Hepatocyte (in vitro differentiated cells): ENCODE measurements around the gene ADAMTS19. TPM values are rescaled to one million over a fixed set of nuclear protein-coding genes. Genes with fewer than 3 reads are reported as not detected.

Source experiments
- DNase-seq: peaks from one replicate; pipeline ENCODE4 v3.0.0-alpha.2; 2016; ENCODE audit warnings: low spot score
- H2AFZ ChIP-seq: fragments of 200-600 bp; sonication (generic); 2 replicates; pipeline ENCODE4 v1.6.0; 2016; ENCODE audit warnings: antibody characterized with exemption, mild to moderate bottlenecking
- H3K27ac ChIP-seq: fragments of 200-600 bp; sonication (generic); 2 replicates; pipeline ENCODE4 v1.5.1; 2016; ENCODE audit warnings: mild to moderate bottlenecking
- H3K27me3 ChIP-seq: fragments of 200-600 bp; sonication (generic); 2 replicates; pipeline ENCODE4 v1.6.1; 2016
- H3K36me3 ChIP-seq: fragments of 200-600 bp; sonication (generic); replicated peaks from 2 replicates; pipeline ENCODE4 v1.5.1; 2016; ENCODE audit warnings: low read depth; ENCODE audit not compliant: insufficient read depth
- H3K4me1 ChIP-seq: fragments of 200-600 bp; sonication (generic); 2 replicates; pipeline ENCODE4 v1.5.1; 2016; ENCODE audit warnings: mild to moderate bottlenecking, moderate library complexity; ENCODE audit not compliant: insufficient read depth
- H3K4me2 ChIP-seq: fragments of 200-600 bp; sonication (generic); 2 replicates; pipeline ENCODE4 v1.6.0; 2016
- H3K4me3 ChIP-seq: fragments of 200-600 bp; sonication (generic); 2 replicates; pipeline ENCODE4 v1.5.1; 2016; ENCODE audit warnings: mild to moderate bottlenecking
- H3K79me2 ChIP-seq: fragments of 200-600 bp; sonication (generic); 2 replicates; pipeline ENCODE4 v1.6.0; 2017; ENCODE audit warnings: mild to moderate bottlenecking
- H3K9me2 ChIP-seq: fragments of 200-600 bp; sonication (generic); replicated peaks from 2 replicates; pipeline ENCODE4 v1.6.0; 2017; ENCODE audit warnings: mild to moderate bottlenecking; ENCODE audit not compliant: insufficient read depth
- H3K9me3 ChIP-seq: fragments of 200-600 bp; sonication (generic); 2 replicates; pipeline ENCODE4 v1.5.1; 2016; ENCODE audit warnings: low read depth, mild to moderate bottlenecking
- H4K20me1 ChIP-seq: fragments of 200-600 bp; sonication (generic); 2 replicates; pipeline ENCODE4 v1.6.0; 2016; ENCODE audit warnings: mild to moderate bottlenecking; ENCODE audit not compliant: insufficient read depth, poor library complexity, severe bottlenecking
- EZH2 ChIP-seq: fragments of 200-600 bp; sonication (generic); IDR thresholded peaks from 2 replicates; pipeline ENCODE4 v1.6.1; 2016; ENCODE audit warnings: antibody characterized with exemption, mild to moderate bottlenecking, borderline replicate concordance
- EZH2phosphoT487 ChIP-seq: fragments of 200-600 bp; sonication (generic); IDR thresholded peaks from one replicate; pipeline ENCODE4 v1.6.1; 2018; ENCODE audit warnings: antibody characterized with exemption, mild to moderate bottlenecking, low read depth, moderate library complexity; ENCODE audit not compliant: unreplicated experiment, severe bottlenecking
- whole genome bisulfite sequencing: methylation state at CpG from one replicate; pipeline ENCODE4 v1.1.6; 2016; ENCODE audit warnings: low lambda C conversion rate; ENCODE audit errors: missing lambda C conversion rate; 5-methylcytosine and 5-hydroxymethylcytosine counted together
- polyA plus RNA-seq: library from polyadenylated mRNA; unstranded; fragments of >200 nt; fragmentation: Nextera tagmentation; extraction: Ambion mirVana; gene quantifications from 2 replicates; pipeline ENCODE4 v1.2.1, GENCODE V29; 2016
- total RNA-seq: library from RNA; depleted of rRNA; stranded (reverse); fragments of >200 nt; gene quantifications from 2 replicates; pipeline ENCODE4 v1.2.3, GENCODE V29; 2014
- TF ChIP-seq, protein P1 (sequence below): fragments of 200-600 bp; sonication (generic); IDR thresholded peaks from 2 replicates; pipeline ENCODE4 v1.5.1; 2016; ENCODE audit warnings: antibody characterized with exemption, mild to moderate bottlenecking; ENCODE audit not compliant: poor library complexity

Gene ADAMTS19
- total and polyA plus RNA-seq, 2 experiments from 2014 or later = 1.8 to 5.0 TPM

DNA sequence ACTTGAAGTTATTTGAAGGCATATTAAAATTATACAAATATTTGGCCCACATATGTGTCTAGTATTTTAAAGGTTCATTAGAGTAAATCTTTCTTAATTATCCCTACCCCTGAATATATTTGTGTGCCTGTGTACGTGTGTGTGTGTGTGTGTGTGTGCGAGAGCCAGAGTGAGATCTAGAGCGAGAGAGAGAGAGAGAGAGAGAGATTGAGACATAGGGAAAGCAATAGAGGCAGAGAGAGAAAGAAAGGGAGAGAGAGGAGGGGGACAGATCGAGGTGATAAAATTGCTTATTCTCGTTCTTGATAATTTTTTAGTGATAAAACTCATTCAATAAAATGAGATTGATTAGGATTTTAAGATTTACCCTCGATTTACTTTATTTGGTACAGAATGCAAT is 47.4 kb downstream of the ADAMTS19 start:
- H4K20me1 ChIP-seq = no peaks in the 10 kb centered on the region
- H3K4me1 ChIP-seq = peaks cover 5% of the 10 kb centered on the region
- no peak for DNase-seq
- H3K27me3 ChIP-seq = no peaks in the 10 kb centered on the region
- H3K9me2 ChIP-seq = no peaks in the 10 kb centered on the region
- no peak overlapping the region for H3K4me2 ChIP-seq
- no peaks in the 10 kb centered on the region for H3K36me3 ChIP-seq
- H3K9me3 ChIP-seq = no peaks in the 10 kb centered on the region
- H3K4me3 ChIP-seq = no peak overlapping the region
- WGBS = 90% methylated on average over 6 of the region's 6 CpGs
- no peaks in the 10 kb centered on the region for H3K79me2 ChIP-seq
- H3K27ac ChIP-seq = no peak overlapping the region
- no peak for TF ChIP-seq EZH2
- no peak for TF ChIP-seq EZH2phosphoT487
- TF ChIP-seq, protein P1, sequence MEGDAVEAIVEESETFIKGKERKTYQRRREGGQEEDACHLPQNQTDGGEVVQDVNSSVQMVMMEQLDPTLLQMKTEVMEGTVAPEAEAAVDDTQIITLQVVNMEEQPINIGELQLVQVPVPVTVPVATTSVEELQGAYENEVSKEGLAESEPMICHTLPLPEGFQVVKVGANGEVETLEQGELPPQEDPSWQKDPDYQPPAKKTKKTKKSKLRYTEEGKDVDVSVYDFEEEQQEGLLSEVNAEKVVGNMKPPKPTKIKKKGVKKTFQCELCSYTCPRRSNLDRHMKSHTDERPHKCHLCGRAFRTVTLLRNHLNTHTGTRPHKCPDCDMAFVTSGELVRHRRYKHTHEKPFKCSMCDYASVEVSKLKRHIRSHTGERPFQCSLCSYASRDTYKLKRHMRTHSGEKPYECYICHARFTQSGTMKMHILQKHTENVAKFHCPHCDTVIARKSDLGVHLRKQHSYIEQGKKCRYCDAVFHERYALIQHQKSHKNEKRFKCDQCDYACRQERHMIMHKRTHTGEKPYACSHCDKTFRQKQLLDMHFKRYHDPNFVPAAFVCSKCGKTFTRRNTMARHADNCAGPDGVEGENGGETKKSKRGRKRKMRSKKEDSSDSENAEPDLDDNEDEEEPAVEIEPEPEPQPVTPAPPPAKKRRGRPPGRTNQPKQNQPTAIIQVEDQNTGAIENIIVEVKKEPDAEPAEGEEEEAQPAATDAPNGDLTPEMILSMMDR = no peak
- H2AFZ ChIP-seq = no peak overlapping the region

DNA sequence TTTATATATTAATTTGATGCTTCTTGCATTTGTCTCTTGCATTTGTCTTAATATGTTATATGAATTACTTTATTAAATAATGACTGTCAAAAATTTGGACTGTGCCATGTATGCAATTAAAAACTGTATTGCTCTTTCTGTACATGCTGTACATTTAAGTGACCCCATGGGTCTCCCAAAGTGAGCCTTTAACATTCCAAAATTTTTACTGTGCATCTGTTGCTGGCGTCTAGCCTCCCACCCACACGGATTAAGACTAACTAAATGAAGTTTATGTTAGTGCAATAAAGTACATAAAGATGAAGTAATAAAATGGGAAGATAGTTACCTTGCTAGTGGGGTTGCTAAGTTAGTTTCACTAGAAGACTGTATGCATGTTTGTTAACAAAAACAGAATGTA is 48.5 kb downstream of the ADAMTS19 start:
- WGBS = 61% methylated on average over 2 of the region's 2 CpGs
- H3K9me3 ChIP-seq = no peaks in the 10 kb centered on the region
- DNase-seq = no peak
- H3K4me3 ChIP-seq = no peak overlapping the region
- H4K20me1 ChIP-seq = no peaks in the 10 kb centered on the region
- H3K36me3 ChIP-seq = no peaks in the 10 kb centered on the region
- TF ChIP-seq, protein P1 = no peak
- TF ChIP-seq EZH2phosphoT487 = no peak
- no peak for TF ChIP-seq EZH2
- H3K9me2 ChIP-seq = no peaks in the 10 kb centered on the region
- no peaks in the 10 kb centered on the region for H3K27me3 ChIP-seq
- no peak overlapping the region for H3K4me2 ChIP-seq
- no peak overlapping the region for H3K27ac ChIP-seq
- H3K4me1 ChIP-seq = peaks cover 5% of the 10 kb centered on the region
- no peaks in the 10 kb centered on the region for H3K79me2 ChIP-seq
- no peak overlapping the region for H2AFZ ChIP-seq

DNA sequence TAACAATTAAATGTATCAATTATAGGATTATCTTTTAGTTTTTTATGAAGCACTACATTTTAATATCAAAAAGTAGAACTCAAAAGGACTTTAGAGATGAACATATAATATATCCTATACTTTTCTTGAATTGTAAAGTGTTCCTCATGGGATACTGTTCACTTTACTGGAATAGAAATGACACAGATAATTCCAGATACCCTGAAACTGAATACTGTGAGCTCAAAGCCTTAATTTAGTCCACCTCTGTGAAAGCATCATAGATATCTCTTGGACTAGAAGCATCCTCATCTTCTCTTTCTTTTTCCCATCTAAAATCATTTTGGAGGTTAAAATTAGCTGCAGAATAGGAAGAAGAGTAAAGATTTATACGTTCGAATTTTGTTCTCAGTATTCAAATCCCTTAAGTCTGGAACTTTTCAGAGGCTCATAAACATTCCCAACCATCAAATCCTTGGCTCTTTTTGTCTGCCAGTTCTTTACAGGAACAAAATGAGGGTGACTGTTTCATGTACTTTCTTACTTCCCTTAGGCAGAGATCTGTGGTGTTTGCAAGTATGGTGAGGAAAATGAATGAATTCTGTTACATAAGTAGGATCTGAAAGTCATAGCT is 49.4 kb downstream of the ADAMTS19 start:
- no peaks in the 10 kb centered on the region for H3K36me3 ChIP-seq
- no peak overlapping the region for H3K4me2 ChIP-seq
- no peak overlapping the region for H3K27ac ChIP-seq
- peaks cover 5% of the 10 kb centered on the region for H3K4me1 ChIP-seq
- no peak for DNase-seq
- WGBS = 50% methylated on average over 2 of the region's 2 CpGs
- H2AFZ ChIP-seq = no peak overlapping the region
- H3K79me2 ChIP-seq = no peaks in the 10 kb centered on the region
- no peak overlapping the region for H3K4me3 ChIP-seq
- no peak for TF ChIP-seq EZH2
- TF ChIP-seq, protein P1 = no peak
- TF ChIP-seq EZH2phosphoT487 = no peak
- H3K9me3 ChIP-seq = no peaks in the 10 kb centered on the region
- no peaks in the 10 kb centered on the region for H3K9me2 ChIP-seq
- H4K20me1 ChIP-seq = no peaks in the 10 kb centered on the region
- H3K27me3 ChIP-seq = no peaks in the 10 kb centered on the region

DNA sequence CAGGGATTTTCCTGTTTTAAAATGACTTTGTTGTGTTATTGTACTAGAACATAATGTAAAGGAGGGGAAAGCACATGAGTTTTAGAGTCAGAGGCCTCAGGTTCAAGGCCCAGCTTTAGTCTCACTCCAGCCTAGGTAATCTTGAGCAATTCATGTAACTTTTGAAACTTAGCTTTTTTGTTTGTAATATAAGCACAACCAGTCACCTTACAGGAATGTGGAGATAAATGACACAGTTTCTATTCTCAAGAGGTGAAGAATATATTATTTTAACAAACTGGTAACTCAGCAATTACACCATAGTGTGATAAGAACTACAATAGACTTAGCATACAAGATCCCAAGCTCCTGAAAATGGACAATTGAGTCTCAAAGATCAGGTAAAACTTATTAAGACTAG is 51.2 kb downstream of the ADAMTS19 start:
- Histone ChIP-seq H3K27me3 (no peaks in the 10 kb centered on the region), H2AFZ (no peak overlapping the region), H3K27ac (no peak overlapping the region), H3K9me3 (no peaks in the 10 kb centered on the region), H3K4me2 (no peak overlapping the region), H4K20me1 (no peaks in the 10 kb centered on the region), H3K4me1 (peaks cover 5% of the 10 kb centered on the region), H3K4me3 (no peak overlapping the region), H3K9me2 (no peaks in the 10 kb centered on the region), H3K36me3 (no peaks in the 10 kb centered on the region), H3K79me2 (no peaks in the 10 kb centered on the region)
- DNase-seq = no peak
- no peak for TF ChIP-seq EZH2
- TF ChIP-seq, protein P1 = no peak
- TF ChIP-seq EZH2phosphoT487 = no peak
